Panc1 (cell line): ENCODE data around the gene DOK6. TPM values are rescaled to one million over a fixed set of nuclear protein-coding genes. Genes with fewer than 3 reads are reported as not detected.

Source experiments
- ATAC-seq: fragments of 200-7000 bp; cut with Tn5 transposase; 2 replicates; pipeline ENCODE4 v1.9.1; 2020; ENCODE audit warnings: mild to moderate bottlenecking, moderate library complexity
- BruUV-seq: library from RNA; stranded (reverse); fragments of 400-500 nt; replicated peaks from 2 replicates; lab custom pipeline; 2021; lab: Mats Ljungman, UMichigan
- CTCF ChIA-PET: fragments of 300-600 bp; sonication (Branson Sonifier 250); formaldehyde crosslinking; loops from one replicate; lab custom pipeline; 2022; ENCODE audit warnings: antibody characterized with exemption; lab: Charles Lee
- POLR2A ChIA-PET: fragments of 300-600 bp; sonication (Branson Sonifier 250); formaldehyde crosslinking; loops from one replicate; lab custom pipeline; 2022; ENCODE audit warnings: antibody characterized with exemption; lab: Charles Lee
- DNase-seq: peaks from one replicate; pipeline ENCODE4 v3.0.0-alpha.2; 2010; ENCODE audit warnings: low read depth, low spot score
- H3K27ac ChIP-seq: 2 replicates; pipeline ENCODE4 v1.5.1; 2011; ENCODE audit warnings: mild to moderate bottlenecking, low read length, inconsistent platforms
- H3K27me3 ChIP-seq: fragments of 200-500 bp; sonication (Bioruptor generic); 2 replicates; pipeline ENCODE4 v1.6.0; 2014; ENCODE audit warnings: low read length, inconsistent platforms; ENCODE audit not compliant: control insufficient read depth, insufficient read depth
- H3K36me3 ChIP-seq: fragments of 200-500 bp; sonication (Bioruptor generic); 2 replicates; pipeline ENCODE4 v1.5.1; 2014; ENCODE audit warnings: inconsistent platforms, mild to moderate bottlenecking, low read length, moderate library complexity; ENCODE audit not compliant: control insufficient read depth, insufficient read depth
- H3K4me1 ChIP-seq: 2 replicates; pipeline ENCODE4 v1.5.1; 2011; ENCODE audit warnings: inconsistent platforms, mild to moderate bottlenecking, low read length, moderate library complexity; ENCODE audit not compliant: control insufficient read depth, insufficient read depth
- H3K4me3 ChIP-seq, 2 experiments: 2 replicates each; pipeline ENCODE4 v1.5.1; 2011 to 2012; ENCODE audit warnings: low read depth in 2 of 2, low read length in 2 of 2, mild to moderate bottlenecking in 2 of 2, inconsistent platforms in 1 of 2, moderate library complexity in 1 of 2
- H3K9me3 ChIP-seq: fragments of 200-500 bp; sonication (Bioruptor generic); 2 replicates; pipeline ENCODE4 v1.5.1; 2014; ENCODE audit warnings: low read depth, mild to moderate bottlenecking, inconsistent platforms, low read length, moderate library complexity; ENCODE audit not compliant: control insufficient read depth, insufficient read depth
- POLR2AphosphoS5 ChIP-seq: IDR thresholded peaks from 2 replicates; pipeline ENCODE4 v1.6.1; 2012; ENCODE audit warnings: mild to moderate bottlenecking, low read depth, low read length, moderate library complexity
- SIN3A ChIP-seq: IDR thresholded peaks from 2 replicates; pipeline ENCODE4 v1.6.1; 2012; ENCODE audit warnings: low read depth, mild to moderate bottlenecking, low read length, moderate library complexity, borderline replicate concordance; ENCODE audit not compliant: insufficient read depth
- TCF7L2 ChIP-seq: IDR thresholded peaks from 2 replicates; pipeline ENCODE4 v1.6.1; 2011; ENCODE audit warnings: mild to moderate bottlenecking, low read depth, low read length, inconsistent platforms
- in situ Hi-C: cut with HindIII; loops from 2 replicates; pipeline ENCODE4 v1.10.0; 2016; ENCODE audit warnings: low sequenced_read_pairs, low pct_unique_long_range_greater_than_20kb
- intact Hi-C: fragments of 100-400 bp; cut with micrococcal nuclease; formaldehyde crosslinking; loops from one replicate; pipeline ENCODE4 v1.10.0; 2022; ENCODE audit not compliant: unreplicated experiment
- total RNA-seq: library from RNA; stranded (reverse); gene quantifications from one replicate; pipeline ENCODE4 v1.2.1, GENCODE V29; 2021; ENCODE audit not compliant: unreplicated experiment
- TF ChIP-seq, protein P1 (sequence below): fragments of 450-650 bp; IDR thresholded peaks from 2 replicates; pipeline ENCODE4 v1.5.1; 2017; ENCODE audit warnings: mild to moderate bottlenecking
- TF ChIP-seq, protein P2 (sequence below), 2 experiments: IDR thresholded peaks; 2 replicates each; pipeline ENCODE4 v1.6.1; 2011 to 2012; ENCODE audit warnings: low read depth in 2 of 2, control low read depth in 1 of 2, low read length in 1 of 2, mild to moderate bottlenecking in 1 of 2, moderate library complexity in 1 of 2; ENCODE audit not compliant: insufficient read depth in 1 of 2

The DOK6 gene
- total RNA-seq, 1 experiment from 2014 or later = not detected

DNA sequence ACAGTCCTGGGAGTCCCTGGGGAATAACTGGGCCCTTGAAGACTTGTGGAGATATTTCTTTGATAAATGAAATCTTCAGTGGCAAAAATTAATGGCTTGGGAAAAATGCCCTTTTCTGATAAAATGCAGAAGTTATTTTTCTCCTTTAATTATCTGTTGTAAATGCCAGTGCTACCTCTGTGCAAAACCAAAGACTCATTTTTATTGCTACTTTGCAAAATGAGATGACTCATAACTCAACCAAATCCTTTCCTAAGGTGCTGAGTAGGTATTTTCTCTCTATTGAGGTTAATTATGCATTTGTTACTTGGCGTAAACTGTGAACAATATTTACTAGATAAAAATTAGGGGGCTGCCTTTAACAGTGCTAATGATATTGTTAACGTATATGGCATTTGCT is 163.9 kb downstream of the DOK6 start:
- CTCF ChIA-PET = no interaction called here
- Histone ChIP-seq H3K4me3 (no peak overlapping the region), H3K9me3 (no peaks in the 10 kb centered on the region), H3K27me3 (no peaks in the 10 kb centered on the region), H3K36me3 (no peaks in the 10 kb centered on the region), H3K4me1 (no peaks in the 10 kb centered on the region), H3K27ac (no peak overlapping the region)
- BruUV-seq = no TSS peak
- DNase-seq (no peak), ATAC-seq (no peak)
- POLR2A ChIA-PET = no interaction called here
- no peak for TF ChIP-seq SIN3A
- TF ChIP-seq, protein P1, sequence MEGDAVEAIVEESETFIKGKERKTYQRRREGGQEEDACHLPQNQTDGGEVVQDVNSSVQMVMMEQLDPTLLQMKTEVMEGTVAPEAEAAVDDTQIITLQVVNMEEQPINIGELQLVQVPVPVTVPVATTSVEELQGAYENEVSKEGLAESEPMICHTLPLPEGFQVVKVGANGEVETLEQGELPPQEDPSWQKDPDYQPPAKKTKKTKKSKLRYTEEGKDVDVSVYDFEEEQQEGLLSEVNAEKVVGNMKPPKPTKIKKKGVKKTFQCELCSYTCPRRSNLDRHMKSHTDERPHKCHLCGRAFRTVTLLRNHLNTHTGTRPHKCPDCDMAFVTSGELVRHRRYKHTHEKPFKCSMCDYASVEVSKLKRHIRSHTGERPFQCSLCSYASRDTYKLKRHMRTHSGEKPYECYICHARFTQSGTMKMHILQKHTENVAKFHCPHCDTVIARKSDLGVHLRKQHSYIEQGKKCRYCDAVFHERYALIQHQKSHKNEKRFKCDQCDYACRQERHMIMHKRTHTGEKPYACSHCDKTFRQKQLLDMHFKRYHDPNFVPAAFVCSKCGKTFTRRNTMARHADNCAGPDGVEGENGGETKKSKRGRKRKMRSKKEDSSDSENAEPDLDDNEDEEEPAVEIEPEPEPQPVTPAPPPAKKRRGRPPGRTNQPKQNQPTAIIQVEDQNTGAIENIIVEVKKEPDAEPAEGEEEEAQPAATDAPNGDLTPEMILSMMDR = no peak
- no peak for TF ChIP-seq POLR2AphosphoS5
- no peak for TF ChIP-seq TCF7L2
- TF ChIP-seq, protein P2, sequence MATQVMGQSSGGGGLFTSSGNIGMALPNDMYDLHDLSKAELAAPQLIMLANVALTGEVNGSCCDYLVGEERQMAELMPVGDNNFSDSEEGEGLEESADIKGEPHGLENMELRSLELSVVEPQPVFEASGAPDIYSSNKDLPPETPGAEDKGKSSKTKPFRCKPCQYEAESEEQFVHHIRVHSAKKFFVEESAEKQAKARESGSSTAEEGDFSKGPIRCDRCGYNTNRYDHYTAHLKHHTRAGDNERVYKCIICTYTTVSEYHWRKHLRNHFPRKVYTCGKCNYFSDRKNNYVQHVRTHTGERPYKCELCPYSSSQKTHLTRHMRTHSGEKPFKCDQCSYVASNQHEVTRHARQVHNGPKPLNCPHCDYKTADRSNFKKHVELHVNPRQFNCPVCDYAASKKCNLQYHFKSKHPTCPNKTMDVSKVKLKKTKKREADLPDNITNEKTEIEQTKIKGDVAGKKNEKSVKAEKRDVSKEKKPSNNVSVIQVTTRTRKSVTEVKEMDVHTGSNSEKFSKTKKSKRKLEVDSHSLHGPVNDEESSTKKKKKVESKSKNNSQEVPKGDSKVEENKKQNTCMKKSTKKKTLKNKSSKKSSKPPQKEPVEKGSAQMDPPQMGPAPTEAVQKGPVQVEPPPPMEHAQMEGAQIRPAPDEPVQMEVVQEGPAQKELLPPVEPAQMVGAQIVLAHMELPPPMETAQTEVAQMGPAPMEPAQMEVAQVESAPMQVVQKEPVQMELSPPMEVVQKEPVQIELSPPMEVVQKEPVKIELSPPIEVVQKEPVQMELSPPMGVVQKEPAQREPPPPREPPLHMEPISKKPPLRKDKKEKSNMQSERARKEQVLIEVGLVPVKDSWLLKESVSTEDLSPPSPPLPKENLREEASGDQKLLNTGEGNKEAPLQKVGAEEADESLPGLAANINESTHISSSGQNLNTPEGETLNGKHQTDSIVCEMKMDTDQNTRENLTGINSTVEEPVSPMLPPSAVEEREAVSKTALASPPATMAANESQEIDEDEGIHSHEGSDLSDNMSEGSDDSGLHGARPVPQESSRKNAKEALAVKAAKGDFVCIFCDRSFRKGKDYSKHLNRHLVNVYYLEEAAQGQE (IDR thresholded peaks at IDR 0.05; ENCODE audit: insufficient read depth in 1 of 2, low read depth in 2 of 2, low read length in 1 of 2) = no peak
- in situ Hi-C loops = no loop called here
- intact Hi-C loops = no loop called here

DNA sequence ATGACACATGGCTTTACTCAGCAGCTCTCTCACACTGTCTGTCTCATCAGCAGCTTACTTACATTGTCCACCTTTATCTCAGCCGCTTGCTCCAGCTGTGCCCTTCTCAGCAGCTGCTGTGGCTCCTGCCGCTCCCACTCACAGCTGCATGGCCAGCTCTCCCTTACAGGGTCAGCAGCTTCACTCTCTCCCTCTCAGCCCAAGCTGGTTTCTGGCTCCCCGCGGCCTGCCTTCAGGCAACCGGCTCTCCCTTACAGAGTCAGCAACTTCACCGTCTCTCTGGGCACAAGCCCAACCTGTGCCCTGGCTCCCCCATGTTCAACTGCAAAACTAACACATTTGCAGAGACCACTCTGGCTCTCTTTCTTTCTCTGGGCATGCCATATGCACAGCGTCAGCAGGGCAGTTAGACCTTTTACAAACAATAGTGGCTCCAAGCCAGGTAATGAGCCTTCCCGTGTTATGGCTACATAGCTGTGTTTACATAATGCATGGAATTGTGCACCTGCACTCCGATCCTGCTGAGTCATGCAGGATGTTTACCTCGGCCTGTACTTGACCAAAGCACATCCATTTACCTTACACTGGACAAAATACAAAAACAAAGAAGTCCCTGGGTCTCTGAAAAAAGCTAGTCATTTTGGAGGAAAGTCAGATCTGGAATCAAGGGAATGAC is 167.3 kb downstream of the DOK6 start:
- intact Hi-C loops = no loop called here
- in situ Hi-C loops = no loop called here
- Histone ChIP-seq H3K27me3 (no peaks in the 10 kb centered on the region), H3K9me3 (no peaks in the 10 kb centered on the region), H3K36me3 (no peaks in the 10 kb centered on the region), H3K4me1 (no peaks in the 10 kb centered on the region), H3K27ac (no peak overlapping the region), H3K4me3 (no peak overlapping the region)
- TF ChIP-seq, protein P2 (IDR thresholded peaks at IDR 0.05; ENCODE audit: insufficient read depth in 1 of 2, low read depth in 2 of 2, low read length in 1 of 2) = no peak
- TF ChIP-seq SIN3A = no peak
- TF ChIP-seq POLR2AphosphoS5 = no peak
- POLR2A ChIA-PET = no interaction called here
- BruUV-seq = no TSS peak
- ATAC-seq (no peak), DNase-seq (no peak)
- CTCF ChIA-PET = no interaction called here
